Measurements from ENCODE around the gene FZR1. TPM values are rescaled to one million over a fixed set of nuclear protein-coding genes. Genes with fewer than 3 reads are reported as not detected.
A peak's percentile ranks its signal among the peaks of the same experiment; 100 is the strongest.

The FZR1 gene
- 50.7 TPM for total RNA-seq

DNA sequence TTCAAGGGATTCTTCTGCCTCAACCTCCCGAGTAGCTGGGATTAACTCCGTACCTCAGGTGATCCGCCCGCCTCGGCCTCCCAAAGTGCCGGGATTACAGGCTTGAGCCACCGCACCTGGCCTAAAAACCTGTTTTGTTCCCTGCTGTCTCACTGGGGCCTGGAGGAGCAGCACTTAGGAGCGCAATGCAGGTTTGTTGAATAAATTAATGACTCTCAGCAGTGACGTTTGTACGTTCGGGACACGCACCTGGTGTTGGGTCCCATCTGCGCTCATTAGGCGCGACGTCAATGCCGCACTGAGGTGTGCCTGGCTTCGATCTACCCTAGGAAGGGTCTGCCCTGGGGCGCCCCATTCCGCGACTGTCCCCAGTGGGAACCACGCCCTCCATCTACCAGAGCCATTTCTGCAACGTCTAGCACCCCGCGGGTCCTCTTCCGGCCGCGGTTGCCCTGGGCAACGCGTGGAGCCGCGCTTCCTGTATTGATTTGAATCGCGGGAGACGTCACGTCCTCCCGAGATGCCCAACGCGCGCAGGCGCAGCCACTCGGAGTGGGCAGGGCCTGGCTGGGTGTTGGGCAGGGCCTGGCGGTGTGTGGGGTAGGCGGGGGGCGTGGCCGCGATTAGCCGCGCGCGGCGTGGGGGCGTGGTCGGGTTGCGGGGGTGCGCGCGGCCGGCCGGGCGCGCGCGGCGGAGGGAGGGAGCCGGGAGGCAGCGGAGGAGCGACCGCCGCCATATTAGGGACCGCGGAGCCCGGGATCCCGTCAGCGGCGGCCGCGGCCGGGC, at the start of gene FZR1:
TSS of gene FZR1 (plus strand) at position 714 of the 786 bp plus-strand sequence. CDS start 16,679 bp downstream, outside the sequence.
- Histone ChIP-seq H3K4me1 (ENCODE audit: insufficient read depth, low read length) (peaks cover 31% of the 10 kb centered on the region), H3K4me3 (ENCODE audit: low read length) (peak within 1 kb of the TSS; percentile 78), H3K9me3 (ENCODE audit: low read depth, low read length) (no peaks in the 10 kb centered on the region), H3K27me3 (ENCODE audit: insufficient read depth, low read length) (no peaks in the 10 kb centered on the region)

DNA sequence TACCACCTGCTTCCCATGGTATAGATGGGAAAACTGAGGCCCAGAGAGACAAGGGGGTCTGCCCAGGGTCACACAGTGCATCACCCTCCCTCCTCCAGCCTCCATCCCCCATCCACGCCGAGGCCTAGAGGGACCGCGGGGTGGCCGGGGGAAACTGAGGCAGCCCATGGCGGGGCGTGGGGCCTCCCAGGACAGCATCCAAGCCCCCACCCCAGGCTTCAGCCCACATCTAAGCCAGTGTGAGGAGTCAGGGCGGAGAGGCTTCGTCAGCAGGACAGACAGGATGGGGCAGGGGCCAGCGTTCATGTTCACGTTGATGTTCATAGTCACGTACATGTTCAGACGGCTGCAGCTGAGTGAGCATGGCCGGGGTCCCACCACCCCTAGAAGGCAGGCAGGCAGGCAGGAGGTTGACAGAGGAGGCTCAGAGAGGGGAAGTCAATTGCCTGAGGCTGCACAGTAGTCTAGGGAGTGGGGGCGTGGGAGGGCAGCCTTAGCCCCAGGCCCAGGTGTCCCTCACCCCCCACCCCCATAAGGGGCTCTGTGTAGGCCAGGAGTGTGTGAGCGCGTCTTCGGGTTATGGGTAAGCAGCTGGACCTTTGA, 49.1 kb upstream of the FZR1 start:
- Histone ChIP-seq H3K9me3 (ENCODE audit: low read depth, low read length) (no peaks in the 10 kb centered on the region), H3K4me1 (ENCODE audit: insufficient read depth, low read length) (no peaks in the 10 kb centered on the region), H3K4me3 (ENCODE audit: low read length) (no peak overlapping the region), H3K27me3 (ENCODE audit: insufficient read depth, low read length) (no peaks in the 10 kb centered on the region)

DNA sequence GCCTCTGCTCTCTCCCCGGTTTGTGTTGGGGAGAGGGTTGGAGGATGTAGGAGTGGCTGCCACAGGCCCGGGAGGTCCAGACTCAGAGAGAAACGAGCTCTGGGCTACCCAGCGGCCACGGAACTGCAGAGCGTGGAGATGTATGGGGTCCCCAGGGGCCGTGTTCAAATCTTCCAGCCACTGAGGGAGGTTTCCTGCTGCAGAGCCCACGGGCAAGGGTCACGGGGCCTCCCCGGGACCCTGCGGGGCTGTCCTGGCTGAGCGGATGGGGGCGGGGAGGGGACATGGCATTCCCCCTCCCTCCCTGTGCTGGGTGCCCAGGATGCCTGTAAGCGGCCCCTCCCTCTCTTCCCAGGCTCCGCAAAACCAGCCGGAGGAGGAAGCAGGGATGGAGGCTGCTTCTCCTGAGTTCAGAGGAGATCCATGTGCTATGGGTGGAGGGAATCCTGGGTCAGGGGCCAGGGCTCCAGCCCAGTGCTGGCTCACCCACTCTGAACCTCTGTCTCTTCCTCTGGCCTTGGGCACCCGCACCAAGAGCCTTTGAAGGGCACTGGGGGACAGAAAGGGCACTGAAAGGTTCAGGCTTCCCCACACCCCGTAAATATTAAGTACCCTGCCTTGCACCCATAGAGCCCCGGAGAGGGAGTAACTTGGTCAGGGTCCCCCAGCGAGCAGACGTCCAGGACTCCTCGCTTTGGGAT, 48.4 kb upstream of the FZR1 start:
- Histone ChIP-seq H3K4me1 (ENCODE audit: insufficient read depth, low read length) (no peaks in the 10 kb centered on the region), H3K27me3 (ENCODE audit: insufficient read depth, low read length) (no peaks in the 10 kb centered on the region), H3K4me3 (ENCODE audit: low read length) (no peak overlapping the region), H3K9me3 (ENCODE audit: low read depth, low read length) (no peaks in the 10 kb centered on the region)

DNA sequence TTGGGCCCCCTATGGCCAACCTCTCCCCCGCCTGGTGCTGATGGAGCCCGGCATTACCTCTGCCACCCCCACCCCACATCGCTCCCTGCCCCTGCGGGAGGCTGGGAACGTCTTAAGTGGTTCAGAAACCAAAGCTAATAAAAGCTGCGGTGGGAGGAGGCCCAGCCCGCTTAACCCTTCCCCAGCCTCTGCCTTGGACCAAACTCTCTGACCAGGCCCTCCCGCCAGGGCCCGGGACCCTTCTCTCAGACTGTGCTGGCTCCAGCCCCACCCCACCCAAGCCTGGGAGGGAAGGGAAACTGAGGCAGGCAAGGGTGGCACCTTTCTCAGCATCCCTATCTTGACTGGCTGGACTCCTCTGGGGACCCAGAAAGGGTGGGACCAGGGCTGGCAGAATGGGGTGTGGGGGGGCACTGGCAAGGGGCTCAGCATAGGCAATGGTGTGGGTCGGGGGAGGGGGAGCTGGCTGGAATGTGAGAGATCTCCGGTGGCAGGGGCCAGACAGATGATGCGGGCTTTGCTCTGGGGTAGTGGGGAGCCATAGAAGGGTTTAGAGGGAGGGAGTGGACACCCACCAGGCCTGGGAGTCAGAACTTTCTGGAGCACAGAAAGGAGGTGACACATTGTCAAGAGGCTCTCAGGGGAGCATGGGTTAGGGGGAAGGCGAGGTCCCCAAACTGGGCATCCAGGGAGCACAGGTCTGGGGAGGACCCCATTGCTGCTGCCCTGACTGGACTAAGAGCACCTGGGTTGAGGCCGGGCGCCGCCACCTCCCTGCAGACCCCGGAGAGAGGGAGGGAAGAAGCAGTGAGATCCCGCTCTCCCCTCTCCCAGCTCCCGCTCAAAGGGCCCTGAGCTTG, 47.7 kb upstream of the FZR1 start:
- Histone ChIP-seq H3K4me3 (ENCODE audit: low read length) (no peak overlapping the region), H3K27me3 (ENCODE audit: insufficient read depth, low read length) (no peaks in the 10 kb centered on the region), H3K9me3 (ENCODE audit: low read depth, low read length) (no peaks in the 10 kb centered on the region), H3K4me1 (ENCODE audit: insufficient read depth, low read length) (no peaks in the 10 kb centered on the region)

DNA sequence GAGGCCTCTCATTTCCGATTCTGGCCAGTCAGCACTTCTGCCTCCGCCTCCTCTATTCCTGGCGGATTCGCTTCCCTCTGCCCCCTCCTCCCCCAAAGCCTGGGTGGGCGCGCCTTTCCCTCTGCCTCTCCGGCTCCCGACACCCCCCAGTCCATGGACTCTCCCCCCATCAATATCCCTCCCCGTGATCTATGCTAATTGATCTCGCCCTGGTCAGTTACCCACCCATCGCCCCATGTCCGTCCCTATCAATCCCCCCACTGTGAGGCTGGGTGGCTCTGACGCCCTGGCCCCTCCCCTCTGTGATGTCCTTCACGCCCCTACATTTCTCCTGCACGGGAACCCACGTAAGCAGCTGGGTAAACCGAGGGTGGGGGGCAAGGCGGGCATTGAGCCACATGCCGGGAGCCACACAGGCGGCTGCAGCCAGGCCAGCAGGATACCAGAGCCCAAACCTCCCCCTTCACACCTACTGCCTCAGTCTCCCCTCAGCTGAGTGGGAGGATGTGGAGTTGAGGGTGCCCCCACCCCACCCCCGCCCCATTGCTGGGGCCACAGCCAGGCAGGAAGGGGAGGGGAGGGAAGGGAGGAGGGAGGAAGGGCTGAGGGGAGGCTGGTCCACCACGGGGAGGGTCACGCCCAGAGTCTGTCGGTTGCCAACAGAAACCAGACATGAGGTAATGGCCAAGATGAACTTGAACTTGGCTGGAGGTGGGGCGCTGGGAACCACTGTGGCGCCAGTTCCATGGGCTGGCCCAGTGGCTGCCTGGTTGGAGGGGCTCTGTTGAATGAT, 46.8 kb upstream of the FZR1 start:
- Histone ChIP-seq H3K4me1 (ENCODE audit: insufficient read depth, low read length) (no peaks in the 10 kb centered on the region), H3K9me3 (ENCODE audit: low read depth, low read length) (no peaks in the 10 kb centered on the region), H3K4me3 (ENCODE audit: low read length) (no peak overlapping the region), H3K27me3 (ENCODE audit: insufficient read depth, low read length) (no peaks in the 10 kb centered on the region)

DNA sequence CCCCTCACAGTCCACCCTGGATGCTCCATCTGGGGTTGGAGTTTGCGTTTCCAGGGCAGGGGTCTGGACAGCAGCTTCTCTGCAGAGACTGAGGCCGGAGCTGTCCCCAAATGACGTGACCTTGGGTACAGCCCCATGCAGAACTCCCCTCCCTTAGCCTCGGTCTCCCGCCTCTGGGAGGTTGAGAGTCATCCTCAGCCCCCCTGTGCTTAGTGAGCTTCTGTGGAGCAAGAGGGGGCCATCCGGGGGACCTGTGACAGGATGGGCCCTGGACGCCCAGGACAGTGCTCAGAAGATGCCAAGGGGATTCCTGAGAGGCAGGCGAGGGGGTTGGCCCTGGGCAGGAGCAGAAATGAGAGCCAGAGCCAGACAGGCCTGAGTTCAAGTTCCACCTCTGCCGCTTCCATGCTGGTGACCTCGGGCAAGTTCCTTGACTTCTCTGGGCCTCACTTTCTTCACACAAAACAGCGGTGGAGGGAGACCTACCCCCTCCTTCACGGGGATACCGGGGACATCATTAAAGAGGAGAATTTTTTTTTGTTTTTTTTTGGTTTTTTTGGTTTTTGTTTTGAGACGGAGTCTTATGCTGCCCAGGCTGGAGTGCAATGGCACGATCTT, 46.0 kb upstream of the FZR1 start:
- H3K4me1 ChIP-seq (ENCODE audit: insufficient read depth, low read length) = no peaks in the 10 kb centered on the region
- no peaks in the 10 kb centered on the region for H3K27me3 ChIP-seq (ENCODE audit: insufficient read depth, low read length)
- H3K4me3 ChIP-seq (ENCODE audit: low read length) = no peak overlapping the region
- H3K9me3 ChIP-seq (ENCODE audit: low read depth, low read length) = no peaks in the 10 kb centered on the region

DNA sequence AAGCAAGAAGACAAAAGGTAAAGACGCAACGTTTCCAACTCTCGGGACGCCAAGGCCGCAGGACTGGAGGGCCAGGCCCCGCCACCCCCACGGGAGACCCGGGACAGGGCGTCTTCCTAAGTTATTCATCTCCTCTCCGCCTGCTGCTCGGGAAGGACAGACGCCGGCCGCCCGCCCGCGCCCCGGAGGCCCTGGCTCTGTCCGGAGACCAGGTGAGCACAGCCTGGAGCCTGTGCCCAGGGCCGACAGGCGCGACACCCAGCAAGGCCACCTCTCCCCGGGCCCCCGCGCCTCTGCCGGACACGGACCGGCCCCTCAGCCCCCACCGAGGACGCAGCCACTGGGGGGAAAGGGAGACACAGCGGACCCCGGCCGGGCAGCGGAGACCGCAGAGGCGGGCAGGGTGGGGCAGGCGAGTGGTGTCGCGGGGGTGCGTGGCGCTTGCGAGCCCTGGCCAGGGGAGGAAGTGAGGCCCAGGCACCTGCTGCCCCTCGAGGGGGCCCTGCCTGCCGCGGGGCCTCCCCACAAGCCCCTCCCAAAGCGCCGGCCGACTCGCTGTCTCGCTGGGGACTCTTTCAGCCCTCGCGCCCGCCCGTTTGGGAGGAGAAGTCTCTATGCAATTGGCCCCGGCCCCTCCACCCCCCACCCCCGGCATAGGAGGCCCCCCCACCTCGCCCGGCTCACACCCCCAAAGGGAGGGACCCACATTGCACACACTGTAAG, 43.0 kb upstream of the FZR1 start:
- no peaks in the 10 kb centered on the region for H3K4me1 ChIP-seq (ENCODE audit: insufficient read depth, low read length)

DNA sequence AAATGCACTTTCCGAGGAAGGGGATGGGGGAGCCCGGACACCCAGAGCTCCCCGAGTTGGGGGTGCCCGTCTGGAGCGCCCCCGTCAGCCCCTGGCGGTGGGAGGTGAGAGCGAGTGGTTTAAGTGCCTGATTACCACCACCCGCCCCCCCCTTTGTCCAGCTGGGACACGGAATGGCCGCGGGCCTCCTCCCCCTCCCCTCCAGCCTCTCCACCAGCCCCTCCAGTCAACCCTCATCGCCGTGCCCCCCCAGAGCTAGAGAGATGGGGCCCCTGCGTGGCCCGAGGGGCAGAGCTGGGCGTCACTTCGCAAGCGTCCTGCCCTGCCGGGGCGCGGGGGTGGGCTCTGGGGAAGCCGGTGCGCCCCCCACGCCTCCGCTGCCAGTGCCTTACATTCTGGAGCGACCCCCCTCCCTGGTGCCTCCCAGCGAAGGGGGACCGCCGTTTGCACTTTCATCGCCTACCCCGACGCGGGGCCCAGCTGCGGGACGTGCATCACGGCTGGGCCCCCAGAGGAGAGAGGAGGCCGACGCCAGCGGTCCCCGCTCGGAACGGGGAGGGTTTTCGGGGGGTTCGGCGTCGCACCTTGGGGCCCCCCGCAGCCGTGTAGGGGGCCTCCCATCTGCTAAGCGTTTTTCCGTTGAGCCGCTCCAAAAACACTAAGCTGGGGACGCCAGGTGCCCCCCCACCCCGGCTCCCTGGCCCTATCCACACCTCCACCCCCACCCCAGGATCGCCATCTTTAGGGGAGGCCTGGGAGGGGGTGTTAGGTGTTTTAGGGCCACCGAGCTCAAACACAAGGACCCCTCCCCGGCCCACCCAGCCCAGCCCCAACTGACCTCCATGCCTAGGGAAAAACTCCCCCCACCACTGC, 42.2 kb upstream of the FZR1 start:
- no peaks in the 10 kb centered on the region for H3K4me1 ChIP-seq (ENCODE audit: insufficient read depth, low read length)
- no peaks in the 10 kb centered on the region for H3K27me3 ChIP-seq (ENCODE audit: insufficient read depth, low read length)
- H3K9me3 ChIP-seq (ENCODE audit: low read depth, low read length) = no peaks in the 10 kb centered on the region
- H3K4me3 ChIP-seq (ENCODE audit: low read length) = no peak overlapping the region

More for the DNA sequence above, 43.0 kb upstream of the FZR1 start:
- H3K4me3 ChIP-seq (ENCODE audit: low read length) = no peak overlapping the region
- no peaks in the 10 kb centered on the region for H3K27me3 ChIP-seq (ENCODE audit: insufficient read depth, low read length)
- H3K9me3 ChIP-seq (ENCODE audit: low read depth, low read length) = no peaks in the 10 kb centered on the region

DNA sequence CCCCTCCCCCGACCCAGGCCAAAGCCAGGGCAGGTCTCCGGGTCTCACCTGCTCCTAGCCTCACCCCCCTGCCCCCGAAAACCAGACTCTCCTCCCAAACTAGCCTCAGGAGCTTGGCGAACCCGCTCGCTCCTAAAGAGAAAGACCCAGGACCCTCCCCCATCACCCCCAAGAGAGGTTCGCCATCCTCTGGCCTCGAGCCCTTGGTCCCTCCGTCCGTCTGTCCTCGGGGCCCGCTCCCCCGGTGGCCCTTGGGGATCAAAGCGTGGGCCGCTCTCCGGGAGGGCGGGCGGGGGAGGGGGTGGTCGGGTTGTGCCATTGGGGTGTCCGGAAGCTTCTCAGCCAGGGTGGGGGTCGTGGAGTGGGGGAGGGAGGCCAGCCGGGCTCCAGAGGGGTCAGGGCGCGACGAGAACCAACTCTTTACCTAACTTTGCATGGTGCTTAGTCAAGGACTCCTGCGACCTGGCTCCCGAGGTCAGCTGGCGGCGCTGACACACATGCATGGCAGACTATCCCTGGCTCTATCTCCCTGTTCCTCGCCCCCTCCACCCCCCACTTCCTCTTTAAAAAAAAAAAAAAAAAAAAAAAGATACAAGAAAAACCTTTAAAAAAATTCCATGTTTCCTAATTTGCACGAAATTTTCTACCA, 41.4 kb upstream of the FZR1 start:
- Histone ChIP-seq H3K4me1 (ENCODE audit: insufficient read depth, low read length) (no peaks in the 10 kb centered on the region), H3K27me3 (ENCODE audit: insufficient read depth, low read length) (no peaks in the 10 kb centered on the region), H3K4me3 (ENCODE audit: low read length) (no peak overlapping the region), H3K9me3 (ENCODE audit: low read depth, low read length) (no peaks in the 10 kb centered on the region)

DNA sequence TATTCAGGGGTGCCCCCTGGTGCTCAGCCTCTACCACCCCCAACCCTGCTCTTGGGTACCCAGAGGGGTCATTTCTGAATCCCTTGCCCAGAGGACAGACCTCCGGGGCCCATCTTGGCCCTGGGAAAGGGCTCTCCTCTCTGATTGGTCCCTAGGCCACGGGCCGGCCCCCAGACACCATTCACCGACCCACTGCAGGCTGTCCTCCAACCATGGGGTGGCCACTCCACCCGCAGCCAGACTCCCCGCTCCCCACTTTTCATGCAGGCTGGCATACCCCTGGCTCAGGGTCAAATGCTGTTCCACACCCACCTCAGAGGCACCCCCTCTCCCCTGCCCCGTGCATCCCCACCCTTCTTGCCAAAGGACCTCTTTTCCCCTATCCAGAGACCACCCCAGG, 40.6 kb upstream of the FZR1 start:
- Histone ChIP-seq H3K4me3 (ENCODE audit: low read length) (no peak overlapping the region), H3K4me1 (ENCODE audit: insufficient read depth, low read length) (no peaks in the 10 kb centered on the region), H3K27me3 (ENCODE audit: insufficient read depth, low read length) (no peaks in the 10 kb centered on the region), H3K9me3 (ENCODE audit: low read depth, low read length) (no peaks in the 10 kb centered on the region)

DNA sequence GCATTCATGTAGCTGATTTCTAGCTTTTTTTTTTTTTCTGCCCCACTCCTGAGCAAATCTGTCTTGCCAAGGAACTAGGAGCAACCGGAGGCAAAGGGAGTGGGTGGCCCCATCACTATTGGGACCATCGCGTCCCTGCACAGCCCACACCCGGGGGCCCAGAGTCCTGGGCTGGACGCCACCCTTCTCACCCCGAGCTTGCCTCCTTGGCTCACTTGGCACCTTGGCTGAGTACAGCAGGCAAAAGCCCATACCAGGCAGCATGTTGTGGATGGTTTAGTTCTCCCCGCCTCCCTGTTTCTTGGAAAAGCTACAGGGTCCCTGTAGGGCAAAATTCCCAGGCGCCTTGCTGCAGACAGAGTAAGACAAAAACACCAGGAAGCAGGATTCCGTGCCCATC, 39.5 kb upstream of the FZR1 start:
- Histone ChIP-seq H3K4me3 (ENCODE audit: low read length) (no peak overlapping the region), H3K4me1 (ENCODE audit: insufficient read depth, low read length) (no peaks in the 10 kb centered on the region), H3K27me3 (ENCODE audit: insufficient read depth, low read length) (no peaks in the 10 kb centered on the region), H3K9me3 (ENCODE audit: low read depth, low read length) (no peaks in the 10 kb centered on the region)

DNA sequence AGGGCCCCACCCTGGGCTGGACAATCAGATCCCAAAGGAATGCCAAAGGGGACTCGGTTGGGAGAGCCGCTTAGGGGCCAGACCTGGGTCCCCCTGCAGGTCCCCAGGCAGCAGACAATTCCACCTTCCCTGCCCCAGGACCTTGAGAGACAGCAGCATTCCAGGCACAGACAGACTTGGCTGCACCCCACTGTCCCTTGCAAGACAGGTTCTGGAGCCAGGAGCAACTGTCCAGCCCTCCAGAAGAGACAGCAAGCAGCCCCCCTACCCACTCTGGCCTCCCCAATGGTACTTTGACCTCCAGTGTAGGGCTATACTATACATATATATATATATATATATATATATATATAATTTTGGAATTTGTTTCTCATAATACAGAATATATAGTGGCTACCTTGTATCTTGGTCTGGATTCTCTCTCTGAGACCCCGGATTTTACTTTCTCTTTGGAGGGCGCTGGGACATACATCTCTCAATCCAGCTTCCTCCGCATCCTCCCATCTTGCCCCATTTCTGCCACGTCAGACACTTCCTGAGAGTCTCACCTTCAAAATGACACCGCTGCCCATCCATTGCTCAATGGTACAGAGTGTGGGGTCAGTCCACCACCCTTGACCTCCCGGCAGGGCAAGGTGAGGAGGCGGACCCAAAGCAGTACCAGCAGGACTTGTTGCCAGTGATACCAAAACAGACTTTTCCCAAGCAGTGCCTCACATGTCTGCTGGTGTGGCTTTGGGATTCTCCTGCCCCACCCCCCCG, 38.5 kb upstream of the FZR1 start:
- Histone ChIP-seq H3K9me3 (ENCODE audit: low read depth, low read length) (no peaks in the 10 kb centered on the region), H3K4me1 (ENCODE audit: insufficient read depth, low read length) (no peaks in the 10 kb centered on the region), H3K27me3 (ENCODE audit: insufficient read depth, low read length) (no peaks in the 10 kb centered on the region), H3K4me3 (ENCODE audit: low read length) (no peak overlapping the region)

All from mononuclear cell (primary cell).